Airway epithelial cell (primary cell): ENCODE data around the gene USP7. TPM values are rescaled to one million over a fixed set of nuclear protein-coding genes. Genes with fewer than 3 reads are reported as not detected.

Source experiments
- total RNA-seq: library from RNA; depleted of rRNA; stranded (reverse); fragments of >200 nt; gene quantifications from 2 replicates; pipeline ENCODE4 v1.2.3, GENCODE V29; 2015

Gene USP7
- total RNA-seq, result 65.4 and 66.9 TPM in 2 replicates

DNA sequence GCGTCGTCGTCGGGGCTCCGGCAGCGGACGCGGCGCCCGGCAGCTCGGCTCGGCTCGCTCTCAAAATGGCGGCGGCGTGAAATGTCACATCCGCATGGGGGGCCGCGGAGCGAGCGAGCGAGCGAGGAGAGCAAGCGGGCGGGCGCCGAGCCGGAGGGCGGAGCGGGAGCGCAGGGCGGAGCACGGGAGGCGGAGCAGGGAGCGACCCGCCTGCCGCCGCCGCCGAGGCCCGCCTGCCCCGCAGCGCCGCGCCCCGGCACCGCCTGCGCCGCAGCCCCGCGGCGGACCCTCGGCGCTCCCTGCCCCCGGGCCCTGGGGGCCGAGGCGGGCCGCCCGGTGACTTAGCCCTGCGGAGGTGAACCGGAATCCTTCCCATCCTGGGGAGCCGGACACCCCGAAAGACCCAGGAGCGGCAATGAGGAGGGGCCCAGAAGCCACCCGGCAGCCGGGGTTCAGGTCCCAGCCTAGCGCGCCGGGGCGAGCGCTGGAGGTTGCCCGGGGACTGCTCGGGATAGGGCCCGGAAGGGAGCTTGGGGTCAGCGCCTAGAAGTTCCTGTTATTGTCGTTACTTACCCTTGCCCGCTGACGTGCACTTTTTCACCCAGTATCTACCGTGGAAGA, at the start of gene USP7:
Gene USP7 (minus strand): TSS at position 86 of the 621 bp plus-strand sequence. CDS start 621 bp downstream, outside the sequence.

DNA sequence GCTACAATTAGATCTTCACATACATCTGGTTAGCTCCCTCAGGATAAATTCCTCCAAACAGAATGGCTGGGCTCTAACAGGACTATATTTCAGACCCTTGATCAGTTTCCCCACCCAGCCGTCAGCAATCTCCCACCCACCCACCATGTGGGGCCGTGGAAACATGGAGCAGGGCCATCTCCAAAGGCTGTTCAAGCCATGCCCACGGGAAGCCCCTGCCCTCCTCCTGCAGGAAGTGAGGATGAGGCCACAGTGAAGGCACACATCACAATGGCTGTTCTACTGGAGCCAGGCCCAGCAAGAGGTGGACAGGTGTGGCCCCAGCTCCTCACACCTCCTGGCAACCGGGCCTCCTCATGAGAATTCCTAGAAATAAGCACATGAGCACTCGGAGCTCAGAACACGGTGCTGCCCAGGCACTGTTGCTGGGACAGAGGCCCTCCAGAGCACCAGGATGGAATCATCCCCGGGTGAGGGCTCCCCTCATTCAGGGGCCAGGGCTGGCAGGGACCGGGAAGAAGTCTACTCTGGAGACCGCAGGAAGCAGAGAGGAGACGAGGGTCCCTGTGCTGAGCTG, 81.6 kb downstream of the USP7 start, which contains the start of gene LITAFD:
Gene LITAFD (plus strand): TSS at position 311 of the 577 bp plus-strand sequence. CDS start 2,005 bp downstream, outside the sequence.

DNA sequence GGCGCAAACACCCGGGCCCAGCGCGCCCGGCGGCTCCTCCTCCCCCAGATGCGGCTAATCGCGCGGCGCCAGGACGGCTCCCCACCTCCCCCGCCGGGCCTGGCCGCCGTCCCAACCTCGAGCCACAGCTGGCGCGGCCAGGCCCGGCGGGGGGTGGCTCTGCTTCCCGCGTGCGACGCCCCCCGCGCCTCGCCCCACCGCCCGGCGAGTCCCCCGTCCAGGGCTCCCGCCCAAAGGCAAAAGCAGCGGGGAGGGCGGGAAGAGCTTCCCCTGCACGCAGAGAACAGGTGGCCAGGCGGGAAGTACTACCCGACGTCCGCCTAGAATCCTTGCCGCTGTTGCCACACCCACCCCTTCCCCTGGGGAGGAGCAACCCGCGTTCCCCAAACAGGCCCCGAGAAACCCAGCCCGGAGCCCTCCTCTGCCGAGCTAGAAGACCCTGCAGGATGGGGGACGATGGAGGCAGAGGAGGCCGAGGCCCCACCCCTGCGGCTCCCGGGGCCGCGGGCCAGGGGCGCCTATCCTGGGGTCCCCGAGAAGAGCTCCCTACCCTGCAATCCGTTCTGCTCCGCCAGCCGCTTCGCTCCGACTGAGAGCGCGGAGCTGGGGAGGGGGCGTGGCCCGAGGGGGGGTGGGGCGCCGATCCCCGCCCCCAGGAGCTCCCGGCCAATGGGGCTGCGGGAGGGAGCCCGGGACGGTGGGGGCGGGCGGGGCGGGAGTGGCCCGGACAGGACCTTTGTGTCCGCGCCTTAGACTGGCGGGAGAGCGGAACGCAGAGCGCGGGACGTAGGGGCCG, 95.1 kb downstream of the USP7 start, which contains the start of gene CARHSP1:
Gene CARHSP1 (minus strand): TSS at position 591 of the 796 bp plus-strand sequence. CDS start 9,678 bp downstream, outside the sequence.

Other genes with a start within 250 kb of the USP7 start
- gene TMEM186, start 166.3 kb downstream of the USP7 start, total RNA-seq, result 10.1 and 11.4 TPM in 2 replicates
- 36.5 and 36.7 TPM in 2 replicates for gene PMM2, start 166.1 kb downstream of the USP7 start, total RNA-seq
- gene CARHSP1, start 94.9 kb downstream of the USP7 start, total RNA-seq, result 95.3 and 105 TPM in 2 replicates
- gene LITAFD, start 81.6 kb downstream of the USP7 start, total RNA-seq, result not detected in 2 replicates
- 39.2 and 45.3 TPM in 2 replicates for gene HAPSTR1, start 127.7 kb upstream of the USP7 start, total RNA-seq